K562 (cell line): ENCODE results near the gene GIT2. TPM values are rescaled to one million over a fixed set of nuclear protein-coding genes. Genes with fewer than 3 reads are reported as not detected.

ENCODE experiments used
- ATAC-seq: fragments of 200-7000 bp; cut with Tn5 transposase; 3 replicates; pipeline ENCODE4 v1.9.1; 2020; ENCODE audit warnings: moderate library complexity
- BruUV-seq: library from RNA; stranded (reverse); fragments of 400-500 nt; replicated peaks from 2 replicates; lab custom pipeline; 2021; lab: Mats Ljungman, UMichigan
- CTCF ChIA-PET: fragments of 300-600 bp; formaldehyde crosslinking; extraction: SDS; loops from one replicate; lab custom pipeline; 2021; ENCODE audit warnings: low intra/inter-chr PET ratio; lab: Yijun Ruan, JAX
- POLR2A ChIA-PET: fragments of 300-600, 350-650 bp; sonication (Branson Sonifier 250); formaldehyde crosslinking; extraction: SDS; loops from one replicate; lab custom pipeline; 2021; ENCODE audit warnings: antibody characterized with exemption, inconsistent platforms; lab: Yijun Ruan, JAX
- DNase-seq, 4 experiments: peaks; one replicate each; pipeline versions ENCODE4 v3.0.0 to v3.0.0-alpha.2; 2011 to 2018; ENCODE audit warnings: low spot score in 3 of 4, mixed read lengths in 3 of 4; ENCODE audit errors: extremely low read depth in 1 of 4
- FAIRE-seq: peaks from 2 replicates; lab custom pipeline; 2011; peaks lifted over from hg19 to GRCh38; lab: Jason Lieb, UNC
- H2AFZ ChIP-seq: 2 replicates; pipeline ENCODE4 v1.6.0; 2011; ENCODE audit warnings: low read depth, low read length, control low read depth, inconsistent platforms
- H3K27ac ChIP-seq: fragments of 200-600 bp; 3 replicates; pipeline ENCODE4 v1.8.0; 2011; ENCODE audit warnings: low read depth, mild to moderate bottlenecking, control low read depth, inconsistent platforms, low read length, moderate library complexity, mixed read lengths; ENCODE audit errors: extremely low read depth
- H3K27me3 ChIP-seq, 2 experiments: fragments of 300-600 bp in 1 of 2; 2 replicates in 1 of 2; 3 replicates in 1 of 2; pipeline versions ENCODE4 v1.6.0 to v1.8.0; 2011; ENCODE audit warnings: inconsistent platforms in 2 of 2, low read length in 2 of 2, mild to moderate bottlenecking in 1 of 2, mixed read lengths in 1 of 2, moderate library complexity in 1 of 2; ENCODE audit not compliant: control insufficient read depth in 2 of 2, insufficient read depth in 2 of 2
- H3K36me3 ChIP-seq: fragments of 300-600 bp; 3 replicates; pipeline ENCODE4 v1.8.0; 2011; ENCODE audit warnings: mild to moderate bottlenecking, low read length, inconsistent platforms; ENCODE audit not compliant: control insufficient read depth, insufficient read depth
- H3K4me1 ChIP-seq, 2 experiments: fragments of 200-600 bp in 1 of 2; replicated peaks in 1 of 2; 2 replicates in 1 of 2; 3 replicates in 1 of 2; pipeline versions ENCODE4 v1.5.1 to v1.8.0; 2011; ENCODE audit warnings: inconsistent platforms in 2 of 2, low read length in 2 of 2, mild to moderate bottlenecking in 1 of 2, mixed read lengths in 1 of 2, moderate library complexity in 1 of 2; ENCODE audit not compliant: control insufficient read depth in 2 of 2, insufficient read depth in 2 of 2
- H3K4me2 ChIP-seq: 2 replicates; pipeline ENCODE4 v1.6.1; 2011; ENCODE audit warnings: low read length, control low read depth, inconsistent platforms, mixed read lengths; ENCODE audit not compliant: insufficient read depth
- H3K4me3 ChIP-seq: fragments of 200-600 bp; sonication (generic), shearing (Covaris generic); 2 replicates; pipeline ENCODE4 v1.5.1; 2016; ENCODE audit warnings: control low read depth, inconsistent platforms
- H3K79me2 ChIP-seq: fragments of 200-600 bp; 3 replicates; pipeline ENCODE4 v1.8.0; 2011; ENCODE audit warnings: low read length, inconsistent platforms; ENCODE audit not compliant: control insufficient read depth, insufficient read depth
- H3K9ac ChIP-seq, 2 experiments: 2 replicates each; pipeline versions ENCODE4 v1.6.0 to v1.6.1; 2011; ENCODE audit warnings: low read depth in 2 of 2, low read length in 2 of 2, control low read depth in 1 of 2, inconsistent platforms in 1 of 2, mild to moderate bottlenecking in 1 of 2, mixed read lengths in 1 of 2; ENCODE audit not compliant: insufficient read depth in 1 of 2
- H3K9me1 ChIP-seq: one replicate; pipeline ENCODE4 v1.6.0; 2011; ENCODE audit warnings: inconsistent platforms, mild to moderate bottlenecking, low read length, moderate library complexity; ENCODE audit not compliant: control insufficient read depth, insufficient read depth
- H3K9me3 ChIP-seq: replicated peaks from 2 replicates; pipeline ENCODE4 v1.5.1; 2011; ENCODE audit warnings: low read depth, low read length, inconsistent platforms; ENCODE audit not compliant: control insufficient read depth, insufficient read depth
- H4K20me1 ChIP-seq: replicated peaks from 2 replicates; pipeline ENCODE4 v1.6.1; 2011; ENCODE audit warnings: low read length, inconsistent platforms, mixed read lengths; ENCODE audit not compliant: control insufficient read depth, insufficient read depth
- CHD2 ChIP-seq: IDR thresholded peaks from 2 replicates; pipeline ENCODE4 v1.6.1; 2011; ENCODE audit warnings: low read depth, low read length
- COPS2 ChIP-seq: fragments of 450-650 bp; conservative IDR thresholded peaks from 2 replicates; pipeline ENCODE4 v1.6.1; 2016; ENCODE audit warnings: mild to moderate bottlenecking, moderate library complexity
- FOXJ2 ChIP-seq: fragments of 200-800 bp; sonication (Bioruptor generic); IDR thresholded peaks from 2 replicates; pipeline ENCODE4 v1.6.1; 2016; ENCODE audit warnings: missing genetic modification characterization, missing compliant biosample characterization
- HES1 ChIP-seq: fragments of 450-650 bp; IDR thresholded peaks from 2 replicates; pipeline ENCODE4 v1.6.1; 2016; ENCODE audit warnings: low read depth, mild to moderate bottlenecking, moderate library complexity
- HMG20A ChIP-seq: fragments of 450-650 bp; formaldehyde crosslinking; conservative IDR thresholded peaks from 2 replicates; pipeline ENCODE4 v1.4.0; 2020; ENCODE audit warnings: mild to moderate bottlenecking, mixed read lengths
- HNRNPK ChIP-seq: fragments of 200-400 bp; formaldehyde crosslinking; IDR thresholded peaks from one replicate; pipeline ENCODE4 v1.6.1; 2018; ENCODE audit warnings: mild to moderate bottlenecking, low read depth, low read length; ENCODE audit not compliant: poor library complexity, severe bottlenecking
- MITF ChIP-seq: IDR thresholded peaks from 2 replicates; pipeline ENCODE4 v1.6.1; 2014; ENCODE audit warnings: antibody characterized with exemption
- NCOA6 ChIP-seq: fragments of 450-650 bp; IDR thresholded peaks from 2 replicates; pipeline ENCODE4 v1.6.1; 2017; ENCODE audit warnings: mild to moderate bottlenecking
- NFATC3 ChIP-seq: fragments of 450-650 bp; IDR thresholded peaks from 2 replicates; pipeline ENCODE4 v1.6.1; 2017; ENCODE audit warnings: mild to moderate bottlenecking
- RBM17 ChIP-seq: fragments of 200-400 bp; formaldehyde crosslinking; IDR thresholded peaks from 2 replicates; pipeline ENCODE4 v1.6.1; 2017; ENCODE audit warnings: low read depth, mild to moderate bottlenecking, low read length, borderline replicate concordance
- RFX5 ChIP-seq: IDR thresholded peaks from 2 replicates; pipeline ENCODE4 v1.6.1; 2011; ENCODE audit warnings: low read depth, mild to moderate bottlenecking, improper control_type of control experiment, low read length
- SP2 ChIP-seq: IDR thresholded peaks from 2 replicates; pipeline ENCODE4 v1.6.1; 2011; ENCODE audit warnings: mild to moderate bottlenecking, low read depth, low read length, moderate library complexity; ENCODE audit not compliant: poor library complexity, severe bottlenecking; ENCODE audit errors: extremely low read depth
- TCF7L2 ChIP-seq: fragments of 150-350 bp; IDR thresholded peaks from 2 replicates; pipeline ENCODE4 v1.6.1; 2016; ENCODE audit warnings: low read depth, mild to moderate bottlenecking, low read length, moderate library complexity
- ZNF444 ChIP-seq: fragments of 250-450 bp; sonication (Bioruptor Pico); IDR thresholded peaks from 2 replicates; pipeline ENCODE4 v1.4.0; 2020; ENCODE audit warnings: mild to moderate bottlenecking, moderate library complexity
- ZNF609 ChIP-seq: sonication (generic); formaldehyde crosslinking; IDR thresholded peaks from 2 replicates; pipeline ENCODE4 v1.8.1; 2023; ENCODE audit warnings: missing genetic modification reagents, mild to moderate bottlenecking, borderline replicate concordance
- ZNF785 ChIP-seq: fragments of 250-450 bp; sonication (Bioruptor Pico); IDR thresholded peaks from 2 replicates; pipeline ENCODE4 v1.4.0; 2020; ENCODE audit warnings: mild to moderate bottlenecking
- WGBS: fragments of 100-300 bp; shearing (Covaris generic); methylation state at CpG from one replicate; pipeline ENCODE4 v1.1.6; 2016; ENCODE audit warnings: low coverage, mixed read lengths; ENCODE audit not compliant: insufficient coverage; ENCODE audit errors: missing lambda C conversion rate; 5-methylcytosine and 5-hydroxymethylcytosine counted together
- in situ Hi-C: fragments of 300-500 bp; cut with MboI; formaldehyde crosslinking; loops from 4 replicates; pipeline ENCODE4 v1.15.0; 2018; ENCODE audit warnings: inconsistent platforms, mixed read lengths
- intact Hi-C: fragments of 100-400 bp; cut with micrococcal nuclease; formaldehyde crosslinking; loops from 2 replicates; pipeline ENCODE4 v1.14.2; 2022
- polyA plus RNA-seq, 8 experiments: library from polyadenylated mRNA; depleted of rRNA in 4 of 8; stranded (reverse) in 5 of 8; unstranded in 3 of 8; fragments of >200 nt; fragmentation: Nextera tagmentation in 2 of 8; fragmentation: Illumina TruSeq in 1 of 8; extraction: Ambion mirVana in 2 of 8; extraction: Trizol in 1 of 8; gene quantifications; 2 replicates each; pipeline versions ENCODE4 v1.2.1 to v1.2.3, GENCODE V29; 2011 to 2014; ENCODE audit warnings: inconsistent platforms in 1 of 8, missing spikeins in 1 of 8
- total RNA-seq, 7 experiments: library from RNA; depleted of rRNA in 6 of 7; stranded (reverse); fragments of >200 nt in 6 of 7; fragmentation: Illumina TruSeq in 2 of 7; extraction: Trizol in 2 of 7; gene quantifications; 2 replicates each; pipeline versions ENCODE4 v1.2.1 to v1.2.3, GENCODE V29; 2011 to 2021; ENCODE audit warnings: low replicate concordance in 1 of 7

The GIT2 gene
- total and polyA plus RNA-seq, 9 of the 15 experiments (the other 6 are each of a cell fraction or from before 2014, with no cell fraction given) = 4.0 to 30.4 (median 23.5) TPM

GRCh38 chr12:109926488-109927210 is 69.5 kb downstream of the GIT2 start:
- H3K27me3 ChIP-seq = no peaks in the 10 kb centered on the region
- no peak for DNase-seq
- peak overlapping the region in 1 of 2 experiments; percentile 64; a peak in 1 of 4 replicates for H3K9ac ChIP-seq
- H3K9me3 ChIP-seq = no peaks in the 10 kb centered on the region
- ChIA-PET CTCF (no interaction called here), POLR2A (interaction anchor here (1.0 to 1.2 kb wide), 2 partner anchors 11 to 41 kb away, joined by 4 to 6 read pairs; no protein-coding TSS in a partner anchor)
- TF ChIP-seq SP2 (no peak), FOXJ2 (no peak), ZNF609 (no peak), CHD2 (no peak), COPS2 (no peak), ZNF444 (no peak), RFX5 (no peak), HNRNPK (no peak), NCOA6 (no peak), HMG20A (no peak), MITF (no peak), ZNF785 (no peak), RBM17 (no peak), NFATC3 (no peak), TCF7L2 (no peak), HES1 (no peak)
- no peak overlapping the region for H3K4me2 ChIP-seq
- WGBS = 64% methylated on average over 7 of the region's 11 CpGs
- no peak overlapping the region for H3K4me3 ChIP-seq
- intact Hi-C loops = loop anchor here (2.0 kb wide), 1 partner anchor 74 kb away; no protein-coding TSS in a partner anchor
- H3K79me2 ChIP-seq = no peaks in the 10 kb centered on the region
- H4K20me1 ChIP-seq = no peaks in the 10 kb centered on the region
- no peak overlapping the region for H2AFZ ChIP-seq
- in situ Hi-C loops = no loop called here
- H3K27ac ChIP-seq = no peak overlapping the region
- no peak for ATAC-seq
- no peak for FAIRE-seq
- no peaks in the 10 kb centered on the region for H3K9me1 ChIP-seq
- BruUV-seq = no TSS peak
- peaks cover 7 to 23% of the 10 kb centered on the region in 2 experiments; a peak in 4 of 5 replicates for H3K4me1 ChIP-seq
- H3K36me3 ChIP-seq = peaks cover 15% of the 10 kb centered on the region; the same call in 1 of the 3 replicates
